ENCODE measurements around the gene HYI. TPM values are rescaled to one million over a fixed set of nuclear protein-coding genes. Genes with fewer than 3 reads are reported as not detected.

Gene HYI
- total and polyA plus RNA-seq, 2 experiments from 2014 or later = 14.3 to 18.9 TPM

DNA sequence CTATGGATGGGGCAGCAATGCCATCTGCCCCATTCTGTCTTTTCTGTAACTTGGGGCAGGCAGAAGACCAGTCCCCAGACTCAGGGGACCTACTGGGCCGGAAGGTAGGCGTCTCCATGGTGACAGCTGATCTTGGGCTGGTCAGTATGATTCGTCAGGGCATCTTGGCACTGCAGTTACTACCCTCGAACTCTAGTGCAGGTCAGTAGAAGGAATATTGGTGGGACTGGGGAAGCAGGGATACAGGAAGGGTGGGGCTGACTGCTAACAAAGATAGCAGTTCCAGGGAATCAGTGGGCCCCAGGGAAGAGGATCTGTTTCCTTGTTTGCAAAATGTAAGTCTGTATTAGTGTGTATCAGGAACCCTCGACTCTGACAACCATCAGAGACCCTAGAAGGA, 37.8 kb downstream of the HYI start:
- peaks cover 4% of the 10 kb centered on the region for H3K27me3 Mint-ChIP-seq (ENCODE audit: insufficient read depth, low read depth, poor library complexity)
- no peaks in the 10 kb centered on the region for H3K36me3 ChIP-seq (ENCODE audit: insufficient read depth)
- no peaks in the 10 kb centered on the region for H3K9me2 ChIP-seq (ENCODE audit: insufficient read depth)
- H3K79me2 ChIP-seq (replicated peaks; ENCODE audit: insufficient read depth) = no peaks in the 10 kb centered on the region
- no peaks in the 10 kb centered on the region for H4K20me1 ChIP-seq (replicated peaks; ENCODE audit: insufficient read depth)
- peaks cover 4% of the 10 kb centered on the region for H3K36me3 Mint-ChIP-seq (ENCODE audit: low read depth)
- no peak overlapping the region for H3K4me3 ChIP-seq
- H3K27ac Mint-ChIP-seq = no peak overlapping the region
- H3K4me2 ChIP-seq = no peak overlapping the region
- H3K4me1 Mint-ChIP-seq = no peaks in the 10 kb centered on the region
- no peak for TF ChIP-seq POLR2AphosphoS5 (IDR thresholded peaks at IDR 0.05; ENCODE audit: low read depth)
- TF ChIP-seq JUNB (IDR thresholded peaks at IDR 0.05; ENCODE audit: unreplicated experiment) = no peak
- TF ChIP-seq STAT1 (IDR thresholded peaks at IDR 0.05; ENCODE audit: unreplicated experiment) = no peak
- TF ChIP-seq, protein P1, sequence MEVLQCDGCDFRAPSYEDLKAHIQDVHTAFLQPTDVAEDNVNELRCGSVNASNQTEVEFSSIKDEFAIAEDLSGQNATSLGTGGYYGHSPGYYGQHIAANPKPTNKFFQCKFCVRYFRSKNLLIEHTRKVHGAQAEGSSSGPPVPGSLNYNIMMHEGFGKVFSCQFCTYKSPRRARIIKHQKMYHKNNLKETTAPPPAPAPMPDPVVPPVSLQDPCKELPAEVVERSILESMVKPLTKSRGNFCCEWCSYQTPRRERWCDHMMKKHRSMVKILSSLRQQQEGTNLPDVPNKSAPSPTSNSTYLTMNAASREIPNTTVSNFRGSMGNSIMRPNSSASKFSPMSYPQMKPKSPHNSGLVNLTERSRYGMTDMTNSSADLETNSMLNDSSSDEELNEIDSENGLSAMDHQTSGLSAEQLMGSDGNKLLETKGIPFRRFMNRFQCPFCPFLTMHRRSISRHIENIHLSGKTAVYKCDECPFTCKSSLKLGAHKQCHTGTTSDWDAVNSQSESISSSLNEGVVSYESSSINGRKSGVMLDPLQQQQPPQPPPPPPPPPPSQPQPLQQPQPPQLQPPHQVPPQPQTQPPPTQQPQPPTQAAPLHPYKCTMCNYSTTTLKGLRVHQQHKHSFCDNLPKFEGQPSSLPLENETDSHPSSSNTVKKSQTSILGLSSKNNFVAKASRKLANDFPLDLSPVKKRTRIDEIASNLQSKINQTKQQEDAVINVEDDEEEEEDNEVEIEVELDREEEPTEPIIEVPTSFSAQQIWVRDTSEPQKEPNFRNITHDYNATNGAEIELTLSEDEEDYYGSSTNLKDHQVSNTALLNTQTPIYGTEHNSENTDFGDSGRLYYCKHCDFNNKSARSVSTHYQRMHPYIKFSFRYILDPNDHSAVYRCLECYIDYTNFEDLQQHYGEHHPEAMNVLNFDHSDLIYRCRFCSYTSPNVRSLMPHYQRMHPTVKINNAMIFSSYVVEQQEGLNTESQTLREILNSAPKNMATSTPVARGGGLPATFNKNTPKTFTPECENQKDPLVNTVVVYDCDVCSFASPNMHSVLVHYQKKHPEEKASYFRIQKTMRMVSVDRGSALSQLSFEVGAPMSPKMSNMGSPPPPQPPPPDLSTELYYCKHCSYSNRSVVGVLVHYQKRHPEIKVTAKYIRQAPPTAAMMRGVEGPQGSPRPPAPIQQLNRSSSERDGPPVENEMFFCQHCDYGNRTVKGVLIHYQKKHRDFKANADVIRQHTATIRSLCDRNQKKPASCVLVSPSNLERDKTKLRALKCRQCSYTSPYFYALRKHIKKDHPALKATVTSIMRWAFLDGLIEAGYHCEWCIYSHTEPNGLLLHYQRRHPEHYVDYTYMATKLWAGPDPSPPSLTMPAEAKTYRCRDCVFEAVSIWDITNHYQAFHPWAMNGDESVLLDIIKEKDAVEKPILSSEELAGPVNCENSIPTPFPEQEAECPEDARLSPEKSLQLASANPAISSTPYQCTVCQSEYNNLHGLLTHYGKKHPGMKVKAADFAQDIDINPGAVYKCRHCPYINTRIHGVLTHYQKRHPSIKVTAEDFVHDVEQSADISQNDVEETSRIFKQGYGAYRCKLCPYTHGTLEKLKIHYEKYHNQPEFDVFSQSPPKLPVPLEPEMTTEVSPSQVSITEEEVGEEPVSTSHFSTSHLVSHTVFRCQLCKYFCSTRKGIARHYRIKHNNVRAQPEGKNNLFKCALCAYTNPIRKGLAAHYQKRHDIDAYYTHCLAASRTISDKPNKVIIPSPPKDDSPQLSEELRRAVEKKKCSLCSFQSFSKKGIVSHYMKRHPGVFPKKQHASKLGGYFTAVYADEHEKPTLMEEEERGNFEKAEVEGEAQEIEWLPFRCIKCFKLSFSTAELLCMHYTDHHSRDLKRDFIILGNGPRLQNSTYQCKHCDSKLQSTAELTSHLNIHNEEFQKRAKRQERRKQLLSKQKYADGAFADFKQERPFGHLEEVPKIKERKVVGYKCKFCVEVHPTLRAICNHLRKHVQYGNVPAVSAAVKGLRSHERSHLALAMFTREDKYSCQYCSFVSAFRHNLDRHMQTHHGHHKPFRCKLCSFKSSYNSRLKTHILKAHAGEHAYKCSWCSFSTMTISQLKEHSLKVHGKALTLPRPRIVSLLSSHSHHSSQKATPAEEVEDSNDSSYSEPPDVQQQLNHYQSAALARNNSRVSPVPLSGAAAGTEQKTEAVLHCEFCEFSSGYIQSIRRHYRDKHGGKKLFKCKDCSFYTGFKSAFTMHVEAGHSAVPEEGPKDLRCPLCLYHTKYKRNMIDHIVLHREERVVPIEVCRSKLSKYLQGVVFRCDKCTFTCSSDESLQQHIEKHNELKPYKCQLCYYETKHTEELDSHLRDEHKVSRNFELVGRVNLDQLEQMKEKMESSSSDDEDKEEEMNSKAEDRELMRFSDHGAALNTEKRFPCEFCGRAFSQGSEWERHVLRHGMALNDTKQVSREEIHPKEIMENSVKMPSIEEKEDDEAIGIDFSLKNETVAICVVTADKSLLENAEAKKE (CRISPR knock-in tag; IDR thresholded peaks at IDR 0.05) = no peak
- TF ChIP-seq EZH2 (IDR thresholded peaks at IDR 0.05; ENCODE audit: low read depth, unreplicated experiment) = no peak
- TF ChIP-seq, protein P2, sequence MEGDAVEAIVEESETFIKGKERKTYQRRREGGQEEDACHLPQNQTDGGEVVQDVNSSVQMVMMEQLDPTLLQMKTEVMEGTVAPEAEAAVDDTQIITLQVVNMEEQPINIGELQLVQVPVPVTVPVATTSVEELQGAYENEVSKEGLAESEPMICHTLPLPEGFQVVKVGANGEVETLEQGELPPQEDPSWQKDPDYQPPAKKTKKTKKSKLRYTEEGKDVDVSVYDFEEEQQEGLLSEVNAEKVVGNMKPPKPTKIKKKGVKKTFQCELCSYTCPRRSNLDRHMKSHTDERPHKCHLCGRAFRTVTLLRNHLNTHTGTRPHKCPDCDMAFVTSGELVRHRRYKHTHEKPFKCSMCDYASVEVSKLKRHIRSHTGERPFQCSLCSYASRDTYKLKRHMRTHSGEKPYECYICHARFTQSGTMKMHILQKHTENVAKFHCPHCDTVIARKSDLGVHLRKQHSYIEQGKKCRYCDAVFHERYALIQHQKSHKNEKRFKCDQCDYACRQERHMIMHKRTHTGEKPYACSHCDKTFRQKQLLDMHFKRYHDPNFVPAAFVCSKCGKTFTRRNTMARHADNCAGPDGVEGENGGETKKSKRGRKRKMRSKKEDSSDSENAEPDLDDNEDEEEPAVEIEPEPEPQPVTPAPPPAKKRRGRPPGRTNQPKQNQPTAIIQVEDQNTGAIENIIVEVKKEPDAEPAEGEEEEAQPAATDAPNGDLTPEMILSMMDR (conservative IDR thresholded peaks at IDR 0.05; ENCODE audit: low read depth in 2 of 2) = no peak
- TF ChIP-seq, protein P3, sequence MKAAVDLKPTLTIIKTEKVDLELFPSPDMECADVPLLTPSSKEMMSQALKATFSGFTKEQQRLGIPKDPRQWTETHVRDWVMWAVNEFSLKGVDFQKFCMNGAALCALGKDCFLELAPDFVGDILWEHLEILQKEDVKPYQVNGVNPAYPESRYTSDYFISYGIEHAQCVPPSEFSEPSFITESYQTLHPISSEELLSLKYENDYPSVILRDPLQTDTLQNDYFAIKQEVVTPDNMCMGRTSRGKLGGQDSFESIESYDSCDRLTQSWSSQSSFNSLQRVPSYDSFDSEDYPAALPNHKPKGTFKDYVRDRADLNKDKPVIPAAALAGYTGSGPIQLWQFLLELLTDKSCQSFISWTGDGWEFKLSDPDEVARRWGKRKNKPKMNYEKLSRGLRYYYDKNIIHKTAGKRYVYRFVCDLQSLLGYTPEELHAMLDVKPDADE (IDR thresholded peaks at IDR 0.05) = no peak
- TF ChIP-seq CREB1 (CRISPR knock-in tag; IDR thresholded peaks at IDR 0.05; ENCODE audit: low read depth) = no peak
- TF ChIP-seq NANOG (IDR thresholded peaks at IDR 0.05; ENCODE audit: borderline replicate concordance) = no peak
- DNase-seq (ENCODE audit: low spot score) (no peak), ATAC-seq (no peak)
- no peaks in the 10 kb centered on the region for H3K27me3 ChIP-seq (ENCODE audit: insufficient read depth)
- H3K27ac ChIP-seq (ENCODE audit: low read depth) = no peak overlapping the region
- no peaks in the 10 kb centered on the region for H3F3A ChIP-seq (replicated peaks; ENCODE audit: low read depth)
- H3K9me3 Mint-ChIP-seq = peaks cover 5% of the 10 kb centered on the region; the same call in 1 of the 3 replicates
- no peak overlapping the region for H3K4me3 Mint-ChIP-seq
- H3K4me1 ChIP-seq (ENCODE audit: insufficient read depth) = no peaks in the 10 kb centered on the region
- H2AFZ ChIP-seq = no peak overlapping the region
